EH (cell line): ENCODE data around the gene KCTD1.
A peak's percentile ranks its signal among the peaks of the same experiment; 100 is the strongest.
"Not testable (repeated sequence)": the region's sequence is repeated elsewhere in the genome, so short reads cannot be mapped to it uniquely, and the experiment has no call there.

Experiments used
- DNase-seq: peaks from one replicate; pipeline ENCODE4 v3.0.0-alpha.2; 2015; ENCODE audit warnings: low read depth

The KCTD1 gene

GRCh38 chr18:26457611-26458353 is 90.6 kb downstream of the KCTD1 start:
- no peak for DNase-seq

- no peak for DNase-seq
Measured at GRCh38 chr18:26457195-26457594, 91.2 kb downstream of the KCTD1 start.

GRCh38 chr18:26456070-26456491 is 92.3 kb downstream of the KCTD1 start:
- DNase-seq = no peak

GRCh38 chr18:26455639-26456038 is 92.7 kb downstream of the KCTD1 start:
- DNase-seq = no peak

GRCh38 chr18:26454616-26455015 is 93.7 kb downstream of the KCTD1 start:
- DNase-seq = no peak

- no peak for DNase-seq
Measured at GRCh38 chr18:26454192-26454591, 94.2 kb downstream of the KCTD1 start.

- no peak for DNase-seq
Measured at GRCh38 chr18:26453386-26453901, 94.9 kb downstream of the KCTD1 start.

GRCh38 chr18:26450989-26451682 is 97.2 kb downstream of the KCTD1 start:
- DNase-seq = no peak

GRCh38 chr18:26448714-26449159 is 99.6 kb downstream of the KCTD1 start:
- peak; percentile 9 for DNase-seq

- DNase-seq = no peak
Measured at GRCh38 chr18:26443853-26444252, 104.5 kb downstream of the KCTD1 start.

- peak; percentile 7 for DNase-seq
Measured at GRCh38 chr18:26442126-26442525, 106.2 kb downstream of the KCTD1 start.

GRCh38 chr18:26440644-26441043 is 107.7 kb downstream of the KCTD1 start:
- DNase-seq = no peak

- no peak for DNase-seq
Measured at GRCh38 chr18:26439537-26439936, 108.8 kb downstream of the KCTD1 start.

GRCh38 chr18:26438980-26439379 is 109.4 kb downstream of the KCTD1 start:
- no peak for DNase-seq

GRCh38 chr18:26437634-26438033 is 110.7 kb downstream of the KCTD1 start:
- not testable (repeated sequence) for DNase-seq

GRCh38 chr18:26436176-26437051 is 111.9 kb downstream of the KCTD1 start:
- DNase-seq = peak; percentile 72

- no peak for DNase-seq
Measured at GRCh38 chr18:26435415-26436095, 112.8 kb downstream of the KCTD1 start.

- DNase-seq = no peak
Measured at GRCh38 chr18:26434887-26435286, 113.5 kb downstream of the KCTD1 start.

GRCh38 chr18:26432651-26433424 is 115.5 kb downstream of the KCTD1 start:
- no peak for DNase-seq

GRCh38 chr18:26429535-26430226 is 118.7 kb downstream of the KCTD1 start:
- peak; percentile 88 for DNase-seq
